K562 (cell line): ENCODE measurements around the gene PLPPR2. TPM values are rescaled to one million over a fixed set of nuclear protein-coding genes. Genes with fewer than 3 reads are reported as not detected.

Experiments
- ATAC-seq: fragments of 200-7000 bp; cut with Tn5 transposase; 3 replicates; pipeline ENCODE4 v1.9.1; 2020; ENCODE audit warnings: moderate library complexity
- BruUV-seq: library from RNA; stranded (reverse); fragments of 400-500 nt; replicated peaks from 2 replicates; lab custom pipeline; 2021; lab: Mats Ljungman, UMichigan
- CTCF ChIA-PET: fragments of 300-600 bp; formaldehyde crosslinking; extraction: SDS; loops from one replicate; lab custom pipeline; 2021; ENCODE audit warnings: low intra/inter-chr PET ratio; lab: Yijun Ruan, JAX
- POLR2A ChIA-PET: fragments of 300-600, 350-650 bp; sonication (Branson Sonifier 250); formaldehyde crosslinking; extraction: SDS; loops from one replicate; lab custom pipeline; 2021; ENCODE audit warnings: antibody characterized with exemption, inconsistent platforms; lab: Yijun Ruan, JAX
- DNase-seq, 4 experiments: peaks; one replicate each; pipeline versions ENCODE4 v3.0.0 to v3.0.0-alpha.2; 2011 to 2018; ENCODE audit warnings: low spot score in 3 of 4, mixed read lengths in 3 of 4; ENCODE audit errors: extremely low read depth in 1 of 4
- FAIRE-seq: peaks from 2 replicates; lab custom pipeline; 2011; peaks lifted over from hg19 to GRCh38; lab: Jason Lieb, UNC
- H2AFZ ChIP-seq: 2 replicates; pipeline ENCODE4 v1.6.0; 2011; ENCODE audit warnings: low read depth, low read length, control low read depth, inconsistent platforms
- H3K27ac ChIP-seq: fragments of 200-600 bp; 3 replicates; pipeline ENCODE4 v1.8.0; 2011; ENCODE audit warnings: low read depth, mild to moderate bottlenecking, control low read depth, inconsistent platforms, low read length, moderate library complexity, mixed read lengths; ENCODE audit errors: extremely low read depth
- H3K27me3 ChIP-seq, 2 experiments: fragments of 300-600 bp in 1 of 2; 2 replicates in 1 of 2; 3 replicates in 1 of 2; pipeline versions ENCODE4 v1.6.0 to v1.8.0; 2011; ENCODE audit warnings: inconsistent platforms in 2 of 2, low read length in 2 of 2, mild to moderate bottlenecking in 1 of 2, mixed read lengths in 1 of 2, moderate library complexity in 1 of 2; ENCODE audit not compliant: control insufficient read depth in 2 of 2, insufficient read depth in 2 of 2
- H3K36me3 ChIP-seq: fragments of 300-600 bp; 3 replicates; pipeline ENCODE4 v1.8.0; 2011; ENCODE audit warnings: mild to moderate bottlenecking, low read length, inconsistent platforms; ENCODE audit not compliant: control insufficient read depth, insufficient read depth
- H3K4me1 ChIP-seq, 2 experiments: fragments of 200-600 bp in 1 of 2; replicated peaks in 1 of 2; 2 replicates in 1 of 2; 3 replicates in 1 of 2; pipeline versions ENCODE4 v1.5.1 to v1.8.0; 2011; ENCODE audit warnings: inconsistent platforms in 2 of 2, low read length in 2 of 2, mild to moderate bottlenecking in 1 of 2, mixed read lengths in 1 of 2, moderate library complexity in 1 of 2; ENCODE audit not compliant: control insufficient read depth in 2 of 2, insufficient read depth in 2 of 2
- H3K4me2 ChIP-seq: 2 replicates; pipeline ENCODE4 v1.6.1; 2011; ENCODE audit warnings: low read length, control low read depth, inconsistent platforms, mixed read lengths; ENCODE audit not compliant: insufficient read depth
- H3K4me3 ChIP-seq: fragments of 200-600 bp; sonication (generic), shearing (Covaris generic); 2 replicates; pipeline ENCODE4 v1.5.1; 2016; ENCODE audit warnings: control low read depth, inconsistent platforms
- H3K79me2 ChIP-seq: fragments of 200-600 bp; 3 replicates; pipeline ENCODE4 v1.8.0; 2011; ENCODE audit warnings: low read length, inconsistent platforms; ENCODE audit not compliant: control insufficient read depth, insufficient read depth
- H3K9ac ChIP-seq, 2 experiments: 2 replicates each; pipeline versions ENCODE4 v1.6.0 to v1.6.1; 2011; ENCODE audit warnings: low read depth in 2 of 2, low read length in 2 of 2, control low read depth in 1 of 2, inconsistent platforms in 1 of 2, mild to moderate bottlenecking in 1 of 2, mixed read lengths in 1 of 2; ENCODE audit not compliant: insufficient read depth in 1 of 2
- H3K9me1 ChIP-seq: one replicate; pipeline ENCODE4 v1.6.0; 2011; ENCODE audit warnings: inconsistent platforms, mild to moderate bottlenecking, low read length, moderate library complexity; ENCODE audit not compliant: control insufficient read depth, insufficient read depth
- H3K9me3 ChIP-seq: replicated peaks from 2 replicates; pipeline ENCODE4 v1.5.1; 2011; ENCODE audit warnings: low read depth, low read length, inconsistent platforms; ENCODE audit not compliant: control insufficient read depth, insufficient read depth
- H4K20me1 ChIP-seq: replicated peaks from 2 replicates; pipeline ENCODE4 v1.6.1; 2011; ENCODE audit warnings: low read length, inconsistent platforms, mixed read lengths; ENCODE audit not compliant: control insufficient read depth, insufficient read depth
- ATF1 ChIP-seq, 2 experiments: fragments of 450-650 bp in 1 of 2; IDR thresholded peaks; 2 replicates each; pipeline ENCODE4 v1.6.1; 2016; ENCODE audit warnings: missing compliant biosample characterization in 1 of 2, missing genetic modification characterization in 1 of 2
- HDAC1 ChIP-seq, 2 experiments: fragments of 450-650 bp; IDR thresholded peaks; 2 replicates each; pipeline ENCODE4 v1.6.1; 2016 to 2017; ENCODE audit warnings: inconsistent platforms in 1 of 2, mild to moderate bottlenecking in 1 of 2, moderate library complexity in 1 of 2
- HLTF ChIP-seq: fragments of 450-650 bp; IDR thresholded peaks from 2 replicates; pipeline ENCODE4 v1.6.1; 2016
- HNRNPLL ChIP-seq: fragments of 200-400 bp; formaldehyde crosslinking; IDR thresholded peaks from 2 replicates; pipeline ENCODE4 v1.6.1; 2017; ENCODE audit warnings: low read length, low read depth, mild to moderate bottlenecking; ENCODE audit not compliant: poor library complexity, severe bottlenecking
- ILF3 ChIP-seq: fragments of 450-650 bp; IDR thresholded peaks from 2 replicates; pipeline ENCODE4 v1.6.1; 2018; ENCODE audit warnings: antibody characterized with exemption, mild to moderate bottlenecking, moderate library complexity, borderline replicate concordance
- OTX1 ChIP-seq: fragments of 450-650 bp; formaldehyde crosslinking; IDR thresholded peaks from 2 replicates; pipeline ENCODE4 v1.4.0; 2022; ENCODE audit warnings: mild to moderate bottlenecking
- SMARCA5 ChIP-seq: fragments of 450-650 bp; IDR thresholded peaks from 2 replicates; pipeline ENCODE4 v1.6.1; 2016
- SRSF9 ChIP-seq: fragments of 200-400 bp; formaldehyde crosslinking; IDR thresholded peaks from 2 replicates; pipeline ENCODE4 v1.6.1; 2017; ENCODE audit warnings: low read depth, low read length, borderline replicate concordance
- TOE1 ChIP-seq, 2 experiments: fragments of 450-650 bp in 1 of 2; sonication (generic) in 1 of 2; formaldehyde crosslinking in 1 of 2; IDR thresholded peaks; 2 replicates each; pipeline versions ENCODE4 v1.7.1 to v1.8.0; 2016 to 2022; ENCODE audit warnings: borderline replicate concordance in 2 of 2, mild to moderate bottlenecking in 2 of 2, antibody characterized with exemption in 1 of 2, inconsistent platforms in 1 of 2, low read depth in 1 of 2, missing genetic modification reagents in 1 of 2, moderate library complexity in 1 of 2
- ZNF24 ChIP-seq: fragments of 450-650 bp; IDR thresholded peaks from 2 replicates; pipeline ENCODE4 v1.6.1; 2016
- WGBS: fragments of 100-300 bp; shearing (Covaris generic); methylation state at CpG from one replicate; pipeline ENCODE4 v1.1.6; 2016; ENCODE audit warnings: low coverage, mixed read lengths; ENCODE audit not compliant: insufficient coverage; ENCODE audit errors: missing lambda C conversion rate; 5-methylcytosine and 5-hydroxymethylcytosine counted together
- in situ Hi-C: fragments of 300-500 bp; cut with MboI; formaldehyde crosslinking; loops from 4 replicates; pipeline ENCODE4 v1.15.0; 2018; ENCODE audit warnings: inconsistent platforms, mixed read lengths
- intact Hi-C: fragments of 100-400 bp; cut with micrococcal nuclease; formaldehyde crosslinking; loops from 2 replicates; pipeline ENCODE4 v1.14.2; 2022
- polyA plus RNA-seq, 8 experiments: library from polyadenylated mRNA; depleted of rRNA in 4 of 8; stranded (reverse) in 5 of 8; unstranded in 3 of 8; fragments of >200 nt; fragmentation: Nextera tagmentation in 2 of 8; fragmentation: Illumina TruSeq in 1 of 8; extraction: Ambion mirVana in 2 of 8; extraction: Trizol in 1 of 8; gene quantifications; 2 replicates each; pipeline versions ENCODE4 v1.2.1 to v1.2.3, GENCODE V29; 2011 to 2014; ENCODE audit warnings: inconsistent platforms in 1 of 8, missing spikeins in 1 of 8
- total RNA-seq, 7 experiments: library from RNA; depleted of rRNA in 6 of 7; stranded (reverse); fragments of >200 nt in 6 of 7; fragmentation: Illumina TruSeq in 2 of 7; extraction: Trizol in 2 of 7; gene quantifications; 2 replicates each; pipeline versions ENCODE4 v1.2.1 to v1.2.3, GENCODE V29; 2011 to 2021; ENCODE audit warnings: low replicate concordance in 1 of 7
- TF ChIP-seq, protein P1 (sequence below): sonication (generic); formaldehyde crosslinking; IDR thresholded peaks from 2 replicates; pipeline ENCODE4 v1.9.0; 2022; ENCODE audit warnings: mild to moderate bottlenecking, missing genetic modification reagents
- TF ChIP-seq, protein P2 (sequence below), 2 experiments: fragments of 450-650 bp; IDR thresholded peaks; 2 replicates each; pipeline ENCODE4 v1.6.1; 2016

Gene PLPPR2
- total and polyA plus RNA-seq, 9 of the 15 experiments (the other 6 are each of a cell fraction or from before 2014, with no cell fraction given): 0.49 to 15.9 (median 3.4) TPM

DNA sequence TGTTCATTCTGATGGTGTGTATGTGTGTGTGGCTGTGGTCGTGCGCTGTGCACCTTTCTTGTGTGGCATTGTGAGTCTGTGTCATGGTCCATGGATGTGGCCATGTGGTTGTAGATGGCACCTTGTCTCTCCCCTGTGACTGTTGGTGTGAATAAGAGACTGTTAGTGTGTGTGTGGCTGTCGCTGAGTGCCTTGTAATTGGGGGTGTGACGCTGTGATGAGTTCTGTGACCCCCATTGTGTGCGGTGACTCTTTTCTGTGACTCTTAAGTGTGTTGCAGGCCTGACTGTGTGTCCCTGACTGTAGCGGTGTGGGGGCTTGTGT lies 804 bp downstream of the PLPPR2 start:
- WGBS: 76% methylated on average over 4 of the region's 6 CpGs
- H3K9ac ChIP-seq: peak overlapping the region; percentile 51 to 91; a peak in 3 of 4 replicates
- TSS peak; percentile 64 for BruUV-seq

More for the DNA sequence above, 804 bp downstream of the PLPPR2 start:
- H3K27ac ChIP-seq: no peak overlapping the region; the same call in 2 of the 3 replicates
- intact Hi-C loops: no loop called here
- H3K27me3 ChIP-seq: no peaks in the 10 kb centered on the region
- no peak for FAIRE-seq
- H3K4me3 ChIP-seq: peak overlapping the region; percentile 57
- ChIA-PET CTCF (no interaction called here), POLR2A (no interaction called here)
- peaks cover 6% of the 10 kb centered on the region; the same call in 1 of the 3 replicates for H3K79me2 ChIP-seq
- H2AFZ ChIP-seq: peak overlapping the region; percentile 70; the same call in 1 of the 2 replicates
- no peaks in the 10 kb centered on the region; the same call in 2 of the 3 replicates for H3K36me3 ChIP-seq
- H3K9me1 ChIP-seq: no peaks in the 10 kb centered on the region
- in situ Hi-C loops: no loop called here
- H3K9me3 ChIP-seq: no peaks in the 10 kb centered on the region
- H3K4me2 ChIP-seq: peak overlapping the region; percentile 94
- no peak for ATAC-seq
- TF ChIP-seq HLTF (0 out of 2 replicates have a peak, but pooled peaks have one; percentile 1), ILF3 (no peak), SRSF9 (no peak), ZNF24 (no peak), TOE1 (IDR thresholded peaks at IDR 0.05; ENCODE audit: borderline replicate concordance) (peak; percentile 4; the same call in 1 of the 2 replicates), TOE1 (CRISPR knock-in tag; IDR thresholded peaks at IDR 0.05; ENCODE audit: borderline replicate concordance, low read depth) (no peak), ATF1 (CRISPR knock-in tag; IDR thresholded peaks at IDR 0.05) (no peak), ATF1 (tag; IDR thresholded peaks at IDR 0.05) (0 out of 2 replicates have a peak, but pooled peaks have one; percentile 16), OTX1 (no peak), HDAC1 (IDR thresholded peaks at IDR 0.05) (peak in 1 of 2 experiments; percentile 13; a peak in 1 of 4 replicates), HNRNPLL (no peak), SMARCA5 (peak; percentile 35; the same call in 1 of the 2 replicates)
- TF ChIP-seq, protein P1, sequence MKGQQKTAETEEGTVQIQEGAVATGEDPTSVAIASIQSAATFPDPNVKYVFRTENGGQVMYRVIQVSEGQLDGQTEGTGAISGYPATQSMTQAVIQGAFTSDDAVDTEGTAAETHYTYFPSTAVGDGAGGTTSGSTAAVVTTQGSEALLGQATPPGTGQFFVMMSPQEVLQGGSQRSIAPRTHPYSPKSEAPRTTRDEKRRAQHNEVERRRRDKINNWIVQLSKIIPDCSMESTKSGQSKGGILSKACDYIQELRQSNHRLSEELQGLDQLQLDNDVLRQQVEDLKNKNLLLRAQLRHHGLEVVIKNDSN (CRISPR knock-in tag): peak; percentile 36; the same call in 1 of the 2 replicates
- TF ChIP-seq, protein P2, sequence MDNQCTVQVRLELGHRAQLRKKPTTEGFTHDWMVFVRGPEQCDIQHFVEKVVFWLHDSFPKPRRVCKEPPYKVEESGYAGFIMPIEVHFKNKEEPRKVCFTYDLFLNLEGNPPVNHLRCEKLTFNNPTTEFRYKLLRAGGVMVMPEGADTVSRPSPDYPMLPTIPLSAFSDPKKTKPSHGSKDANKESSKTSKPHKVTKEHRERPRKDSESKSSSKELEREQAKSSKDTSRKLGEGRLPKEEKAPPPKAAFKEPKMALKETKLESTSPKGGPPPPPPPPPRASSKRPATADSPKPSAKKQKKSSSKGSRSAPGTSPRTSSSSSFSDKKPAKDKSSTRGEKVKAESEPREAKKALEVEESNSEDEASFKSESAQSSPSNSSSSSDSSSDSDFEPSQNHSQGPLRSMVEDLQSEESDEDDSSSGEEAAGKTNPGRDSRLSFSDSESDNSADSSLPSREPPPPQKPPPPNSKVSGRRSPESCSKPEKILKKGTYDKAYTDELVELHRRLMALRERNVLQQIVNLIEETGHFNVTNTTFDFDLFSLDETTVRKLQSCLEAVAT (IDR thresholded peaks at IDR 0.05): 0 out of 4 replicates have a peak, but pooled peaks have one; percentile 0 to 9
- H4K20me1 ChIP-seq: no peaks in the 10 kb centered on the region
- no peak for DNase-seq
- peaks cover 27 to 64% of the 10 kb centered on the region in 2 experiments for H3K4me1 ChIP-seq
